Kidney epithelial cell (primary cell): ENCODE results near the gene ASAP2. TPM values are rescaled to one million over a fixed set of nuclear protein-coding genes. Genes with fewer than 3 reads are reported as not detected.

Experiments used
- DNase-seq: peaks from one replicate; pipeline ENCODE4 v3.0.0-alpha.2; 2010; ENCODE audit warnings: low read depth
- H3K27me3 ChIP-seq: 2 replicates; pipeline ENCODE4 v1.6.0; 2011; ENCODE audit warnings: low read length; ENCODE audit not compliant: control insufficient read depth, insufficient read depth
- H3K36me3 ChIP-seq: 2 replicates; pipeline ENCODE4 v1.5.1; 2011; ENCODE audit warnings: low read length; ENCODE audit not compliant: control insufficient read depth, insufficient read depth
- H3K4me3 ChIP-seq: 2 replicates; pipeline ENCODE4 v1.5.1; 2011; ENCODE audit warnings: low read depth, mild to moderate bottlenecking, control low read depth, low read length
- CTCF ChIP-seq: IDR thresholded peaks from 2 replicates; pipeline ENCODE4 v1.5.1; 2011; ENCODE audit warnings: mild to moderate bottlenecking, moderate library complexity, low read length, control low read depth, inconsistent platforms; ENCODE audit not compliant: insufficient read depth, poor library complexity, severe bottlenecking
- total RNA-seq: library from RNA; depleted of rRNA; stranded (reverse); fragments of >200 nt; gene quantifications from 2 replicates; pipeline ENCODE4 v1.2.3, GENCODE V29; 2015

Gene ASAP2
- total RNA-seq, 1 donor from 2014 or later, result 42.2 TPM

- Histone ChIP-seq H3K4me3 (peak within 1 kb of the TSS; percentile 66), H3K27me3 (no peaks in the 10 kb centered on the region), H3K36me3 (no peaks in the 10 kb centered on the region)
- TF ChIP-seq CTCF, result no peak
- DNase-seq, result peak; percentile 80
These were observed 216.7 kb downstream of the ASAP2 start, which contains the start of the genes CPSF3 and ITGB1BP1 for GRCh38 chr2:9423100-9423921. Gene CPSF3, plus strand, starts transcription at chr2:9423654. Its CDS starts 120 bp downstream, at chr2:9423774. Gene ITGB1BP1, minus strand, starts transcription at chr2:9423528. Its CDS starts 4,831 bp downstream, at chr2:9418697.

GRCh38 chr2:9423922-9424272 lies 217.3 kb downstream of the ASAP2 start:
- TF ChIP-seq CTCF, result no peak
- no peaks in the 10 kb centered on the region for H3K36me3 ChIP-seq
- no peaks in the 10 kb centered on the region for H3K27me3 ChIP-seq
- DNase-seq, result no peak
- peak overlapping the region; percentile 66 for H3K4me3 ChIP-seq

- no peaks in the 10 kb centered on the region for H3K27me3 ChIP-seq
- no peak for DNase-seq
- TF ChIP-seq CTCF, result no peak
- no peaks in the 10 kb centered on the region for H3K36me3 ChIP-seq
- H3K4me3 ChIP-seq, result peak overlapping the region; percentile 66
These were observed 218.0 kb downstream of the ASAP2 start for GRCh38 chr2:9424447-9425164.

GRCh38 chr2:9428965-9429577 lies 222.5 kb downstream of the ASAP2 start:
- DNase-seq, result no peak
- TF ChIP-seq CTCF, result no peak

GRCh38 chr2:9430316-9431293 lies 224.0 kb downstream of the ASAP2 start:
- Histone ChIP-seq H3K4me3 (no peak overlapping the region), H3K27me3 (no peaks in the 10 kb centered on the region), H3K36me3 (no peaks in the 10 kb centered on the region)
- no peak for TF ChIP-seq CTCF
- no peak for DNase-seq

More at GRCh38 chr2:9428965-9429577, 222.5 kb downstream of the ASAP2 start:
- Histone ChIP-seq H3K4me3 (no peak overlapping the region), H3K27me3 (no peaks in the 10 kb centered on the region), H3K36me3 (no peaks in the 10 kb centered on the region)
